ENCODE results near the gene DHRSX.
"Not testable (repeated sequence)": the region's sequence is repeated elsewhere in the genome, so short reads cannot be mapped to it uniquely, and the experiment has no call there.

Gene DHRSX

DNA sequence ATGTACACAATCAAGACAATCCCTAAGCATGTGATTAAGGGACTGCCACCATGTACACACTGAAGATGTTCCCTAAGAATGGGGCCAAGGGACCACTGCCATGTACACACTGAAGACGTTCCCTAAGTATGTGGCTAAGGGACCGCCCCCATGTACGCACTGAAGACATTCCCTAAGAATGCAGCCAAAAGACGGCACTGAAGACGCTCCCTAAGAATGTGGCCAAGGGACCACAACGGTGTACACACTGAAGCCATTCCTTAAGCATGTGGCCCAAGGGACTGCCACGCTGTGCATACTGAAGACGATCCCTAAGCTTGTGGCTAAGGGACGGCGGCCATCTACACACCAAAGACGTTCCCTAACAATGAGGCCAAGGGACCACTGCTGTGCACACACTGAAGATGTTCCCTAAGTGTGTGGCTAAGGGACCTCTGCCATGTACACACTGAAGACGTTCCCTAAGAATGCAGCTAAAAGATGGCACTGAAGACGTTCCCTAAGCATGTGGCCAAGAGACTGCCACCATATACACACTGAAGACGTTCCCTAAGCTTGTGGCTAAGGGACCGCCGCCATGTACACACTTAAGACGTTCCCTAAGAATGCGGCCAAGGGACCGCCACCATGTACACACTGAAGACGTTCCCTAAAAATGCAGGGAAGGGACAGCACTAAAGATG is 26.4 kb downstream of the DHRSX start:
- no peak for ATAC-seq
- TF ChIP-seq ZFP30 (CRISPR knock-in tag; IDR thresholded peaks at IDR 0.05) (no peak), SNAI2 (CRISPR knock-in tag; IDR thresholded peaks at IDR 0.05) (no peak), ISL1 (CRISPR knock-in tag; IDR thresholded peaks at IDR 0.05) (no peak), BACH2 (CRISPR knock-in tag; IDR thresholded peaks at IDR 0.05; ENCODE audit: borderline replicate concordance) (no peak), TOX (CRISPR knock-in tag; IDR thresholded peaks at IDR 0.05; ENCODE audit: borderline replicate concordance) (no peak), ZNF8 (CRISPR knock-in tag; IDR thresholded peaks at IDR 0.05) (no peak), ARNTL (CRISPR knock-in tag; IDR thresholded peaks at IDR 0.05; ENCODE audit: borderline replicate concordance, low read depth) (no peak), ESRRG (CRISPR knock-in tag; IDR thresholded peaks at IDR 0.05) (no peak), ZNF565 (CRISPR knock-in tag; conservative IDR thresholded peaks at IDR 0.05; ENCODE audit: low read depth) (no peak), POU6F1 (CRISPR knock-in tag; IDR thresholded peaks at IDR 0.05; ENCODE audit: borderline replicate concordance, low read depth) (no peak), OSR1 (CRISPR knock-in tag; IDR thresholded peaks at IDR 0.05) (no peak), ZC3H10 (CRISPR knock-in tag; IDR thresholded peaks at IDR 0.05) (no peak), RARB (CRISPR knock-in tag; IDR thresholded peaks at IDR 0.05) (no peak), CREB5 (CRISPR knock-in tag; IDR thresholded peaks at IDR 0.05; ENCODE audit: low read depth) (no peak), GLIS3 (CRISPR knock-in tag; IDR thresholded peaks at IDR 0.05) (no peak)
- TF ChIP-seq, protein P1, sequence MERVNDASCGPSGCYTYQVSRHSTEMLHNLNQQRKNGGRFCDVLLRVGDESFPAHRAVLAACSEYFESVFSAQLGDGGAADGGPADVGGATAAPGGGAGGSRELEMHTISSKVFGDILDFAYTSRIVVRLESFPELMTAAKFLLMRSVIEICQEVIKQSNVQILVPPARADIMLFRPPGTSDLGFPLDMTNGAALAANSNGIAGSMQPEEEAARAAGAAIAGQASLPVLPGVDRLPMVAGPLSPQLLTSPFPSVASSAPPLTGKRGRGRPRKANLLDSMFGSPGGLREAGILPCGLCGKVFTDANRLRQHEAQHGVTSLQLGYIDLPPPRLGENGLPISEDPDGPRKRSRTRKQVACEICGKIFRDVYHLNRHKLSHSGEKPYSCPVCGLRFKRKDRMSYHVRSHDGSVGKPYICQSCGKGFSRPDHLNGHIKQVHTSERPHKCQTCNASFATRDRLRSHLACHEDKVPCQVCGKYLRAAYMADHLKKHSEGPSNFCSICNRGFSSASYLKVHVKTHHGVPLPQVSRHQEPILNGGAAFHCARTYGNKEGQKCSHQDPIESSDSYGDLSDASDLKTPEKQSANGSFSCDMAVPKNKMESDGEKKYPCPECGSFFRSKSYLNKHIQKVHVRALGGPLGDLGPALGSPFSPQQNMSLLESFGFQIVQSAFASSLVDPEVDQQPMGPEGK (CRISPR knock-in tag; IDR thresholded peaks at IDR 0.05; ENCODE audit: borderline replicate concordance), result no peak

- not testable (repeated sequence) for ATAC-seq
These were observed 27.7 kb downstream of the DHRSX start for GRCh38 chrX:2473064-2473463.

DNA sequence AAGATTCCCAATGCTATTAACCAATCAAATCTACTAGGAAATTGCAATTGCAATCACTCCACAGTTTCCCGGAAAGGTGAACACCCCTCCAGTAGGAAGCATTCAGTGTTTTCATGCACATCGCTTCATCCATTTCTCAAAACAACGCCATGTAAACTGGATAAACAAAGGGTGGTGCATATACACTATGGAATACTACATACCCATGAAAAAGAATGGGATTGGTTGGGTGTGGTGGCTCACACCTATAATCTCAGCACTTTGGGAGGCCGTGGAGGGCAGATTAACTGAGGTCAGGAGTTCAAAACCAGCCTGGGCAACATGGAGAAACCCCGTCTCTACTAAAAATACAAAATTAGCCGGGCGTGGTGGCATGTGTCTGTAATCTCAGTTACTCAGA is 29.1 kb downstream of the DHRSX start:
- ATAC-seq, result no peak
- TF ChIP-seq TCF4 (CRISPR knock-in tag; IDR thresholded peaks at IDR 0.05; ENCODE audit: borderline replicate concordance) (no peak), ZFP3 (CRISPR knock-in tag; IDR thresholded peaks at IDR 0.05) (no peak)

DNA sequence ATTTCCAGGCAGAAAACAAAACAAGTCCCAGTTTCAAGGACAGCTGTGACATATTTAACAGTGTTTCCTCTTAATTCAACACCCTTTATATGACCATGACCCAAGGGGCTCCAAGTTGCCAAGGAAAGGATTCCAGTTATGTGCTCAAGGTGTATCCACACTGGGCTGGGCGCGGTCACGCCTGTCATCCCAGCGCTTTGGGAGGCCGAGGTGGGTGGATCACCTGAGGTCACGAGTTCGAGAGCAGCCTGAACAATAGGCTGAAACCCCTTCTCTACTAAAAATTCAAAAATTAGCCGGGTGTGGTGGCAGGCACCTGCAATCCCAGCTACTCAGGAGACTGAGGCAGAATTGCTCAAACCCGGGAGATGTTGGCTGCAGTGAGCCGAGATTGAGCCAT is 29.6 kb downstream of the DHRSX start:
- ATAC-seq, result not testable (repeated sequence)

GRCh38 chrX:2469852-2470251 is 30.9 kb downstream of the DHRSX start:
- not testable (repeated sequence) for ATAC-seq

GRCh38 chrX:2469196-2469685 is 31.5 kb downstream of the DHRSX start:
- ATAC-seq, result no peak
- no peak for TF ChIP-seq GLIS3 (CRISPR knock-in tag; IDR thresholded peaks at IDR 0.05)
- TF ChIP-seq, protein P1 (CRISPR knock-in tag; IDR thresholded peaks at IDR 0.05; ENCODE audit: borderline replicate concordance), result no peak
- TF ChIP-seq ESRRG (CRISPR knock-in tag; IDR thresholded peaks at IDR 0.05), result no peak
- no peak for TF ChIP-seq ISL1 (CRISPR knock-in tag; IDR thresholded peaks at IDR 0.05)

All from SK-N-SH treated with all-trans-retinoic acid at 6 μM for 48 hours (cell line).